LHCN-M2 (cell line): ENCODE results near the gene SPRY4. TPM values are rescaled to one million over a fixed set of nuclear protein-coding genes. Genes with fewer than 3 reads are reported as not detected.

Source experiments
- DNase-seq: peaks from one replicate; pipeline ENCODE4 v3.0.0-alpha.2; 2012; ENCODE audit warnings: low read depth
- total RNA-seq: library from RNA; depleted of rRNA; stranded (reverse); fragments of >200 nt; gene quantifications from 2 replicates; pipeline ENCODE4 v1.2.3, GENCODE V29; 2014; rRNA removed

SPRY4 gene
- total RNA-seq, 1 experiment from 2014 or later = 36.4 TPM

GRCh38 chr5:142262683-142263082 lies 62.1 kb downstream of the SPRY4 start:
- no peak for DNase-seq

Other genes starting within 250 kb of the SPRY4 start
- 37.0 and 43.5 TPM in 2 replicates for gene NDFIP1, start 216.2 kb downstream of the SPRY4 start, total RNA-seq